Stimulated activated CD4-positive, alpha-beta T cell treated with anti-CD3 and anti-CD28 coated beads, Interleukin-1b, Interleukin-23, amount 100 ng/mL, for 48 hours (primary cell): Measurements from ENCODE around the gene LCN10.

Experiments used
- DNase-seq: peaks from one replicate; pipeline ENCODE4 v3.0.0-alpha.2; 2020

LCN10 gene

GRCh38 chr9:136735812-136736480 lies 6.8 kb downstream of the LCN10 start:
- DNase-seq, result no peak

GRCh38 chr9:136734837-136735496 lies 7.8 kb downstream of the LCN10 start:
- no peak for DNase-seq

GRCh38 chr9:136733611-136734010 lies 9.1 kb downstream of the LCN10 start:
- no peak for DNase-seq

GRCh38 chr9:136732444-136733178 lies 10.1 kb downstream of the LCN10 start:
- no peak for DNase-seq

GRCh38 chr9:136729926-136730325 lies 12.8 kb downstream of the LCN10 start:
- DNase-seq, result no peak

GRCh38 chr9:136729144-136729543 lies 13.6 kb downstream of the LCN10 start:
- DNase-seq, result no peak

- DNase-seq, result no peak
Observed at GRCh38 chr9:136728548-136729123, 14.1 kb downstream of the LCN10 start.

GRCh38 chr9:136728080-136728547 lies 14.6 kb downstream of the LCN10 start:
- DNase-seq, result peak; percentile 92

- peak; percentile 50 for DNase-seq
Observed at GRCh38 chr9:136726631-136727191, 16.0 kb downstream of the LCN10 start.

- DNase-seq, result no peak
Observed at GRCh38 chr9:136726118-136726517, 16.6 kb downstream of the LCN10 start.

GRCh38 chr9:136725612-136726011 lies 17.1 kb downstream of the LCN10 start:
- DNase-seq, result no peak

GRCh38 chr9:136724772-136725171 lies 18.0 kb downstream of the LCN10 start:
- DNase-seq, result no peak

GRCh38 chr9:136723989-136724388 lies 18.8 kb downstream of the LCN10 start:
- DNase-seq, result no peak

- no peak for DNase-seq
Observed at GRCh38 chr9:136723362-136723976, 19.3 kb downstream of the LCN10 start.

GRCh38 chr9:136722969-136723356 lies 19.8 kb downstream of the LCN10 start:
- no peak for DNase-seq

GRCh38 chr9:136722093-136722968 lies 20.4 kb downstream of the LCN10 start:
- no peak for DNase-seq

GRCh38 chr9:136721339-136722092 lies 21.2 kb downstream of the LCN10 start:
- DNase-seq, result no peak

- DNase-seq, result no peak
Observed at GRCh38 chr9:136720898-136721338, 21.8 kb downstream of the LCN10 start.

GRCh38 chr9:136720251-136720897 lies 22.4 kb downstream of the LCN10 start:
- DNase-seq, result no peak

GRCh38 chr9:136719195-136719880 lies 23.4 kb downstream of the LCN10 start:
- no peak for DNase-seq
